ENCODE data around the gene BCCIP. TPM values are rescaled to one million over a fixed set of nuclear protein-coding genes. Genes with fewer than 3 reads are reported as not detected.

Gene BCCIP
- total and polyA plus RNA-seq, 12 donors, result 20.5 to 103 (median 38.8) TPM

DNA sequence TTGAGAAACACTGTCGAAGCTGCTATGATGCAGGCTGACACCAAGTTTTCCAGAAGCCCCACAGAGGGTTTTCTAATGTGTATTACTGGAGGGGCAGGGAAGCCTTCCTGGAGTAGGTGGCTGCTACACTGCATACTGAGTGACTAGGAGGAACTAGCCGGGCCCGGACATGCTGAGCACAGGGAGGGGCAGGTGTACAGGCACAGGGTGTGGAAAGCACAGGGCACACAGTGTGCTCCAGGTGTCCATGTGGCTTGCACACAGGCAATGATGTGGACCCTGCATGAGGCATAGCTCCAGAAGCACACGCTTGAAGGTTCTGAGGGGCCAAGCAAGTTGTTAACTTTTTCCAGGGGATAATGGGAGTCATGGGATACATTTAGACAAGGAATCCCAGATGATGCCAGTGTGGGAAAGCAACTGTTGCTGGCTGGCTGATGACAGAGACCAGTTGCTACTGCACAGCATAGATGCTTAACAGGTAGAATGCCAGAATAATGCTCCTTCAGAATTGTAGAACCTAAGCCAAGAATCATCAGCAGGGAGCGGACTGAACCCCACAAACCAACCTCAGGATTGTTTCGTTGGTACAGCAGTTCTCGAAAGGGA, 43.2 kb downstream of the BCCIP start:
- WGBS, 4 donors, result 93 to 96% (median 95%) methylated on average over 7 of the region's 7 CpGs
- intact Hi-C loops (cut with DNase I), result no loop called here
- no peak overlapping the region for H3K27ac ChIP-seq
- H3K27me3 ChIP-seq, result no peaks in the 10 kb centered on the region
- H3K4me1 ChIP-seq (replicated peaks in 1 of 2), result no peaks in the 10 kb centered on the region
- no peak overlapping the region for H3K4me3 ChIP-seq
- no peak for DNase-seq
- no peaks in the 10 kb centered on the region for H3K9me3 ChIP-seq (replicated peaks in 1 of 3)
- TF ChIP-seq, protein P1, sequence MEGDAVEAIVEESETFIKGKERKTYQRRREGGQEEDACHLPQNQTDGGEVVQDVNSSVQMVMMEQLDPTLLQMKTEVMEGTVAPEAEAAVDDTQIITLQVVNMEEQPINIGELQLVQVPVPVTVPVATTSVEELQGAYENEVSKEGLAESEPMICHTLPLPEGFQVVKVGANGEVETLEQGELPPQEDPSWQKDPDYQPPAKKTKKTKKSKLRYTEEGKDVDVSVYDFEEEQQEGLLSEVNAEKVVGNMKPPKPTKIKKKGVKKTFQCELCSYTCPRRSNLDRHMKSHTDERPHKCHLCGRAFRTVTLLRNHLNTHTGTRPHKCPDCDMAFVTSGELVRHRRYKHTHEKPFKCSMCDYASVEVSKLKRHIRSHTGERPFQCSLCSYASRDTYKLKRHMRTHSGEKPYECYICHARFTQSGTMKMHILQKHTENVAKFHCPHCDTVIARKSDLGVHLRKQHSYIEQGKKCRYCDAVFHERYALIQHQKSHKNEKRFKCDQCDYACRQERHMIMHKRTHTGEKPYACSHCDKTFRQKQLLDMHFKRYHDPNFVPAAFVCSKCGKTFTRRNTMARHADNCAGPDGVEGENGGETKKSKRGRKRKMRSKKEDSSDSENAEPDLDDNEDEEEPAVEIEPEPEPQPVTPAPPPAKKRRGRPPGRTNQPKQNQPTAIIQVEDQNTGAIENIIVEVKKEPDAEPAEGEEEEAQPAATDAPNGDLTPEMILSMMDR (IDR thresholded peaks at IDR 0.05), result no peak
- peaks cover 0 to 20% of the 10 kb centered on the region in 2 donors for H3K36me3 ChIP-seq (replicated peaks in 1 of 2)

DNA sequence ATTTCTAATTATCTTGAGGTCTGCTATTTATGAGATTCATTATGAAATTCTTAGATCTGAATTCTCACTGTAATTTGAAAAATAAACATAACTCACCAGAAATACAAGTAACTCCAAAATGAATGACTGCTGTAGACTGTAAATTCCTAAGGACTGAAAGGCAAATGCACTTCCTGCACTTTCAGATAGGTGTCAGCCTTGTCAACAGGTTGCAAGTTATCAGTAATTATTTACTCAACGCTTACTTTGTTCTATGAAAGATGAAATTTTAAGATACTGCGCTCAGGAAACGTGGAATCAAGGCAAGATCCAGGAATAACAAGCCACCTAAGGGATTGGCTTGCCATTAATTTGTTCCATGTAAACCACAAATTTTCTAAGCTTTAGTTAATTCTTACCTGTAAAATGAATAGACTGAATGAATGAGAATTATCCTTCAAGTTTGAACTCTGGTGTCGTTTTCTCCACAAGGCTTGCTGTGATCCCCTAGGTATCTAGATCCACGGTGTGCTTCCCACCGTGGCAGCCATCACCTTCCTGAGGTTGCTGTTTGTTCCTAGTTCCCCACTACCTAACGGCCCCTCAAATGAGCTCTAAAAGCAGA, 45.1 kb downstream of the BCCIP start:
- Histone ChIP-seq H3K4me1 (replicated peaks in 1 of 2) (no peaks in the 10 kb centered on the region), H3K36me3 (replicated peaks in 1 of 2) (peaks cover 0 to 20% of the 10 kb centered on the region in 2 donors), H3K9me3 (replicated peaks in 1 of 3) (no peaks in the 10 kb centered on the region), H3K27ac (no peak overlapping the region), H3K27me3 (no peaks in the 10 kb centered on the region), H3K4me3 (no peak overlapping the region)
- WGBS, 4 donors, result 64 to 70% (median 65%) methylated on average over 7 of the region's 7 CpGs
- TF ChIP-seq, protein P1 (IDR thresholded peaks at IDR 0.05), result peak; percentile 66 to 79 (median 76)
- TF ChIP-seq POLR2A (IDR thresholded peaks at IDR 0.05), result no peak
- intact Hi-C loops (cut with DNase I), result no loop called here
- peak in 3 of 7 donors; percentile 20 to 42 (median 41) for DNase-seq

DNA sequence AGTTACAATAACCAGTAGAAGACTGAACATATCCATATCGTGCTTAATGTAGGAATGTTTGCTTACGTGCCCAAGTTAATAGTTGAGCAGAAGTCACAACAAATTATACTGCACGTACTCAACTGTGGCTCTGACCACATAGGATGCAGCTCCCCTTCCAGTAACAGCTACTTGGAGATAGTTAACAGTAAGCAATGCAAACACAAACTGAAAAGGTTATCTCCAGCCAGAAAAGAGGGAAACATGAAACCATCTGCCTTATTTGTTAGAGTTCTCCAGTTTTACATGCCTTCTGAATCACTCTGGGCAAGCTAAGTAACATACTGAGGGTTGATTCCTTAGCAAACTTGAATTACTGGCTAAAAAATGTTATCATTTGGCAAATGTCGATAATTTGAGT, 48.0 kb downstream of the BCCIP start:
- H3K27ac ChIP-seq, result no peak overlapping the region
- H3K4me3 ChIP-seq, result no peak overlapping the region
- H3K9me3 ChIP-seq (replicated peaks in 1 of 3), result no peaks in the 10 kb centered on the region
- no peaks in the 10 kb centered on the region for H3K27me3 ChIP-seq
- H3K4me1 ChIP-seq (replicated peaks in 1 of 2), result no peaks in the 10 kb centered on the region
- 89 to 95% (median 93%) methylated on average over 4 of the region's 4 CpGs for WGBS, 4 donors
- H3K36me3 ChIP-seq (replicated peaks in 1 of 2), result peaks cover 0 to 6% of the 10 kb centered on the region in 2 donors
- intact Hi-C loops (cut with DNase I), result no loop called here
- DNase-seq, result no peak
- TF ChIP-seq POLR2A (IDR thresholded peaks at IDR 0.05), result no peak
- TF ChIP-seq, protein P1 (IDR thresholded peaks at IDR 0.05), result no peak

DNA sequence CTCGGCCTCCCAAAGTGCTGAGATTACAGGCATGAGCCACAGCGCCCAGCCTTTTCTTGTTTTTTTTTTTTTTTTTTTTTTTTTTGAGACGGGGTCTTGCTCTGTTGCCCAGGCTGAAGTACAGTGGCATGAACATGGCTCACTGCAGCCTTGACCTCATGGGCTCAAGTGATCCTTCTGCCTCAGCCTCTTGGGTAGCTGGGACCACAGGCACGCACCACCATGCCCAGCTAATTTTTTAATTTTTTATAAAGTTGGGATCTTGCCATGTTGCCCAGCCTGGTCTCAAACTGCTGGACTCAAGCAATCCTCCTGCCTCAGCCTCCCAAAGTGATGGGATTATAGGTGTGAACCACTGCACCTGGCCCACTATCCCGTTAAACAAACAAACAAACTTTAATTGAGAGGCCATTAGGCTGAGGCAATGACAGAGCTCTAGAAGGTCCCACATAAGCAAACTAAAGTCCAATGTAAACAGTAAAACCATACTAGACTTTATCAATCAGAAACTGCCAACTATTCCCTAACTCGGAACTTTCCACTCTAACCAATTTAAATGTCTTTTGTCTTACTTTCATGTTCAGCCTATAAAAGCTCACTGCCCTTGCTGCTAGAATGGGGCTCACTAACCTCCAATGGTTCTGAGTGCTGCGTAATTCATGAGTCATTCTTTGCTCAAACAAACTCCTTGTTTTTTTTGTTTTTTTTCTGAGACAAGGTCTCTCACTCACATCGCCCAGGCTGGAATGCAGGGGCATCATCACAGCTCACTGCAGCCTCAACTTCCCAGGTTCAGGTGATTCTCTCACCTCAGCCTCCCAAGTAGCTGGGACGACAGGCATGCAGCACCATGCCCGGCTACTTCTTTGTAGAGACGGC, 55.9 kb downstream of the BCCIP start:
- H3K4me3 ChIP-seq, result no peak overlapping the region
- 67 to 71% (median 69%) methylated on average over 10 to 11 of the region's 11 CpGs for WGBS, 4 donors
- H3K27ac ChIP-seq, result peak overlapping the region; percentile 47 to 87 (median 68)
- no peak for TF ChIP-seq POLR2A (IDR thresholded peaks at IDR 0.05)
- TF ChIP-seq, protein P1 (IDR thresholded peaks at IDR 0.05), result no peak
- intact Hi-C loops (cut with DNase I), result no loop called here
- H3K9me3 ChIP-seq (replicated peaks in 1 of 3), result no peaks in the 10 kb centered on the region
- DNase-seq, result peak; percentile 41 to 72 (median 57)
- H3K36me3 ChIP-seq (replicated peaks in 1 of 2), result no peaks in the 10 kb centered on the region
- peaks cover 0 to 20% of the 10 kb centered on the region in 2 donors for H3K4me1 ChIP-seq (replicated peaks in 1 of 2)
- H3K27me3 ChIP-seq, result no peaks in the 10 kb centered on the region
